KOPT-K1 (cell line): ENCODE data around the gene CDH13.

Experiments used
- H3K27ac ChIP-seq: fragments of 200-600 bp; sonication (generic); 2 replicates; pipeline ENCODE4 v1.5.1; 2016; ENCODE audit warnings: antibody characterized with exemption, mild to moderate bottlenecking, low read depth, low read length; ENCODE audit not compliant: poor library complexity, severe bottlenecking
- H3K36me3 ChIP-seq: fragments of 200-600 bp; sonication (generic); 2 replicates; pipeline ENCODE4 v1.5.1; 2017; ENCODE audit warnings: antibody characterized with exemption, mild to moderate bottlenecking, low read length, moderate library complexity; ENCODE audit not compliant: insufficient read depth
- H3K9me3 ChIP-seq: fragments of 200-600 bp; sonication (generic); 2 replicates; pipeline ENCODE4 v1.5.1; 2017; ENCODE audit warnings: antibody characterized with exemption, low read length, mild to moderate bottlenecking; ENCODE audit not compliant: insufficient read depth, poor library complexity, severe bottlenecking

The CDH13 gene

GRCh38 chr16:83676086-83676485 lies 1049.3 kb downstream of the CDH13 start:
- H3K9me3 ChIP-seq: no peaks in the 10 kb centered on the region
- H3K36me3 ChIP-seq: no peaks in the 10 kb centered on the region
- H3K27ac ChIP-seq: no peak overlapping the region

- H3K9me3 ChIP-seq: no peaks in the 10 kb centered on the region
- no peaks in the 10 kb centered on the region for H3K36me3 ChIP-seq
- H3K27ac ChIP-seq: no peak overlapping the region
These were observed 1054.2 kb downstream of the CDH13 start for GRCh38 chr16:83680980-83681379.

- H3K9me3 ChIP-seq: no peaks in the 10 kb centered on the region
- no peak overlapping the region for H3K27ac ChIP-seq
- H3K36me3 ChIP-seq: no peaks in the 10 kb centered on the region
These were observed 1054.7 kb downstream of the CDH13 start for GRCh38 chr16:83681381-83681956.

- H3K9me3 ChIP-seq: no peaks in the 10 kb centered on the region
- no peaks in the 10 kb centered on the region for H3K36me3 ChIP-seq
- H3K27ac ChIP-seq: no peak overlapping the region
These were observed 1055.5 kb downstream of the CDH13 start for GRCh38 chr16:83682116-83682867.

- no peak overlapping the region for H3K27ac ChIP-seq
These were observed 1056.1 kb downstream of the CDH13 start for GRCh38 chr16:83682868-83683235.

GRCh38 chr16:83685615-83686165 lies 1058.9 kb downstream of the CDH13 start:
- Histone ChIP-seq H3K36me3 (no peaks in the 10 kb centered on the region), H3K27ac (no peak overlapping the region), H3K9me3 (no peaks in the 10 kb centered on the region)

More at GRCh38 chr16:83682868-83683235, 1056.1 kb downstream of the CDH13 start:
- H3K36me3 ChIP-seq: no peaks in the 10 kb centered on the region
- no peaks in the 10 kb centered on the region for H3K9me3 ChIP-seq

- H3K9me3 ChIP-seq: no peaks in the 10 kb centered on the region
- no peak overlapping the region for H3K27ac ChIP-seq
- H3K36me3 ChIP-seq: no peaks in the 10 kb centered on the region
These were observed 1060.0 kb downstream of the CDH13 start for GRCh38 chr16:83686726-83687125.

- no peaks in the 10 kb centered on the region for H3K36me3 ChIP-seq
- H3K27ac ChIP-seq: no peak overlapping the region
- H3K9me3 ChIP-seq: no peaks in the 10 kb centered on the region
These were observed 1062.6 kb downstream of the CDH13 start for GRCh38 chr16:83689385-83689831.

- Histone ChIP-seq H3K36me3 (no peaks in the 10 kb centered on the region), H3K9me3 (no peaks in the 10 kb centered on the region), H3K27ac (no peak overlapping the region)
These were observed 1065.5 kb downstream of the CDH13 start for GRCh38 chr16:83692224-83692623.

- Histone ChIP-seq H3K36me3 (no peaks in the 10 kb centered on the region), H3K9me3 (no peaks in the 10 kb centered on the region), H3K27ac (no peak overlapping the region)
These were observed 1072.2 kb downstream of the CDH13 start for GRCh38 chr16:83698964-83699363.

GRCh38 chr16:83699817-83700216 lies 1073.0 kb downstream of the CDH13 start:
- Histone ChIP-seq H3K27ac (no peak overlapping the region), H3K36me3 (no peaks in the 10 kb centered on the region), H3K9me3 (no peaks in the 10 kb centered on the region)

GRCh38 chr16:83700918-83701317 lies 1074.1 kb downstream of the CDH13 start:
- Histone ChIP-seq H3K36me3 (no peaks in the 10 kb centered on the region), H3K27ac (no peak overlapping the region), H3K9me3 (no peaks in the 10 kb centered on the region)

- no peaks in the 10 kb centered on the region for H3K36me3 ChIP-seq
- H3K9me3 ChIP-seq: no peaks in the 10 kb centered on the region
- H3K27ac ChIP-seq: no peak overlapping the region
These were observed 1074.7 kb downstream of the CDH13 start for GRCh38 chr16:83701494-83701893.

- H3K9me3 ChIP-seq: no peaks in the 10 kb centered on the region
- H3K36me3 ChIP-seq: no peaks in the 10 kb centered on the region
- no peak overlapping the region for H3K27ac ChIP-seq
These were observed 1077.9 kb downstream of the CDH13 start for GRCh38 chr16:83704656-83705055.

GRCh38 chr16:83705856-83706255 lies 1079.1 kb downstream of the CDH13 start:
- Histone ChIP-seq H3K9me3 (no peaks in the 10 kb centered on the region), H3K27ac (no peak overlapping the region), H3K36me3 (no peaks in the 10 kb centered on the region)

GRCh38 chr16:83706394-83706793 lies 1079.6 kb downstream of the CDH13 start:
- H3K36me3 ChIP-seq: no peaks in the 10 kb centered on the region
- no peaks in the 10 kb centered on the region for H3K9me3 ChIP-seq
- H3K27ac ChIP-seq: no peak overlapping the region
